Uterus (tissue), 2 donors: Measurements from ENCODE around the gene BCOR.

Source experiments
- CTCF ChIP-seq, 4 experiments: fragments of 200-600 bp in 2 of 4; fragments of 450-650 bp in 2 of 4; sonication (generic) in 2 of 4; IDR thresholded peaks; one replicate each; pipeline ENCODE4 v1.5.1; 2016 to 2019; ENCODE audit warnings: antibody characterized with exemption in 4 of 4, mild to moderate bottlenecking in 2 of 4, moderate library complexity in 1 of 4
- POLR2A ChIP-seq, 2 donors: fragments of 450-650 bp; IDR thresholded peaks; one replicate each; pipeline ENCODE4 v1.6.1; 2016; ENCODE audit warnings: antibody characterized with exemption in 2 of 2, mild to moderate bottlenecking in 1 of 2, moderate library complexity in 1 of 2

GRCh38 chrX:40107291-40108161, 9.8 kb upstream of the BCOR start:
- TF ChIP-seq POLR2A (IDR thresholded peaks at IDR 0.05) (no peak), CTCF (IDR thresholded peaks at IDR 0.05) (no peak)
